Measurements from ENCODE around the gene SEC24B.

- TF ChIP-seq, protein P1, sequence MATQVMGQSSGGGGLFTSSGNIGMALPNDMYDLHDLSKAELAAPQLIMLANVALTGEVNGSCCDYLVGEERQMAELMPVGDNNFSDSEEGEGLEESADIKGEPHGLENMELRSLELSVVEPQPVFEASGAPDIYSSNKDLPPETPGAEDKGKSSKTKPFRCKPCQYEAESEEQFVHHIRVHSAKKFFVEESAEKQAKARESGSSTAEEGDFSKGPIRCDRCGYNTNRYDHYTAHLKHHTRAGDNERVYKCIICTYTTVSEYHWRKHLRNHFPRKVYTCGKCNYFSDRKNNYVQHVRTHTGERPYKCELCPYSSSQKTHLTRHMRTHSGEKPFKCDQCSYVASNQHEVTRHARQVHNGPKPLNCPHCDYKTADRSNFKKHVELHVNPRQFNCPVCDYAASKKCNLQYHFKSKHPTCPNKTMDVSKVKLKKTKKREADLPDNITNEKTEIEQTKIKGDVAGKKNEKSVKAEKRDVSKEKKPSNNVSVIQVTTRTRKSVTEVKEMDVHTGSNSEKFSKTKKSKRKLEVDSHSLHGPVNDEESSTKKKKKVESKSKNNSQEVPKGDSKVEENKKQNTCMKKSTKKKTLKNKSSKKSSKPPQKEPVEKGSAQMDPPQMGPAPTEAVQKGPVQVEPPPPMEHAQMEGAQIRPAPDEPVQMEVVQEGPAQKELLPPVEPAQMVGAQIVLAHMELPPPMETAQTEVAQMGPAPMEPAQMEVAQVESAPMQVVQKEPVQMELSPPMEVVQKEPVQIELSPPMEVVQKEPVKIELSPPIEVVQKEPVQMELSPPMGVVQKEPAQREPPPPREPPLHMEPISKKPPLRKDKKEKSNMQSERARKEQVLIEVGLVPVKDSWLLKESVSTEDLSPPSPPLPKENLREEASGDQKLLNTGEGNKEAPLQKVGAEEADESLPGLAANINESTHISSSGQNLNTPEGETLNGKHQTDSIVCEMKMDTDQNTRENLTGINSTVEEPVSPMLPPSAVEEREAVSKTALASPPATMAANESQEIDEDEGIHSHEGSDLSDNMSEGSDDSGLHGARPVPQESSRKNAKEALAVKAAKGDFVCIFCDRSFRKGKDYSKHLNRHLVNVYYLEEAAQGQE (IDR thresholded peaks at IDR 0.05; ENCODE audit: borderline replicate concordance): no peak
- TF ChIP-seq, protein P2, sequence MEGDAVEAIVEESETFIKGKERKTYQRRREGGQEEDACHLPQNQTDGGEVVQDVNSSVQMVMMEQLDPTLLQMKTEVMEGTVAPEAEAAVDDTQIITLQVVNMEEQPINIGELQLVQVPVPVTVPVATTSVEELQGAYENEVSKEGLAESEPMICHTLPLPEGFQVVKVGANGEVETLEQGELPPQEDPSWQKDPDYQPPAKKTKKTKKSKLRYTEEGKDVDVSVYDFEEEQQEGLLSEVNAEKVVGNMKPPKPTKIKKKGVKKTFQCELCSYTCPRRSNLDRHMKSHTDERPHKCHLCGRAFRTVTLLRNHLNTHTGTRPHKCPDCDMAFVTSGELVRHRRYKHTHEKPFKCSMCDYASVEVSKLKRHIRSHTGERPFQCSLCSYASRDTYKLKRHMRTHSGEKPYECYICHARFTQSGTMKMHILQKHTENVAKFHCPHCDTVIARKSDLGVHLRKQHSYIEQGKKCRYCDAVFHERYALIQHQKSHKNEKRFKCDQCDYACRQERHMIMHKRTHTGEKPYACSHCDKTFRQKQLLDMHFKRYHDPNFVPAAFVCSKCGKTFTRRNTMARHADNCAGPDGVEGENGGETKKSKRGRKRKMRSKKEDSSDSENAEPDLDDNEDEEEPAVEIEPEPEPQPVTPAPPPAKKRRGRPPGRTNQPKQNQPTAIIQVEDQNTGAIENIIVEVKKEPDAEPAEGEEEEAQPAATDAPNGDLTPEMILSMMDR (IDR thresholded peaks at IDR 0.05; ENCODE audit: poor library complexity, severe bottlenecking): peak; percentile 18
These were observed 126.5 kb downstream of the SEC24B start, which contains the start of gene MCUB for GRCh38 chr4:109559983-109560686.
